Activated T-helper 17 cell treated with anti-CD3 and anti-CD28 coated beads, Interleukin-2, amount 50 U/mL, for 72 hours (primary cell): ENCODE measurements around the gene ERCC2. TPM values are rescaled to one million over a fixed set of nuclear protein-coding genes. Genes with fewer than 3 reads are reported as not detected.
A peak's percentile ranks its signal among the peaks of the same experiment; 100 is the strongest.
"Not testable (repeated sequence)": the region's sequence is repeated elsewhere in the genome, so short reads cannot be mapped to it uniquely, and the experiment has no call there.

Experiments
- ATAC-seq: fragments of 150-1000 bp; cut with Tn5 transposase; replicated peaks from 2 replicates; pipeline ENCODE4 v1.10.0; 2021; ENCODE audit warnings: mild to moderate bottlenecking, moderate library complexity
- H3K27ac Mint-ChIP-seq: one replicate; pipeline ENCODE4 v1.8.0; 2022; ENCODE audit warnings: mixed read lengths
- H3K27me3 Mint-ChIP-seq: one replicate; pipeline ENCODE4 v1.8.0; 2022; ENCODE audit warnings: mixed read lengths
- H3K36me3 Mint-ChIP-seq: one replicate; pipeline ENCODE4 v1.8.0; 2022; ENCODE audit warnings: low read depth, mild to moderate bottlenecking, mixed read lengths
- H3K4me1 Mint-ChIP-seq: one replicate; pipeline ENCODE4 v1.8.0; 2022; ENCODE audit warnings: mixed read lengths
- H3K4me3 Mint-ChIP-seq: one replicate; pipeline ENCODE4 v1.8.0; 2022; ENCODE audit warnings: mild to moderate bottlenecking, mixed read lengths
- H3K9me3 Mint-ChIP-seq: one replicate; pipeline ENCODE4 v1.8.0; 2022; ENCODE audit warnings: mixed read lengths
- total RNA-seq, 2 donors: library from RNA; stranded (reverse); gene quantifications; one replicate each; pipeline ENCODE4 v1.2.3, GENCODE V29; 2022

ERCC2 gene
- total RNA-seq, 2 donors from 2014 or later, result 15.9 to 31.6 TPM

DNA sequence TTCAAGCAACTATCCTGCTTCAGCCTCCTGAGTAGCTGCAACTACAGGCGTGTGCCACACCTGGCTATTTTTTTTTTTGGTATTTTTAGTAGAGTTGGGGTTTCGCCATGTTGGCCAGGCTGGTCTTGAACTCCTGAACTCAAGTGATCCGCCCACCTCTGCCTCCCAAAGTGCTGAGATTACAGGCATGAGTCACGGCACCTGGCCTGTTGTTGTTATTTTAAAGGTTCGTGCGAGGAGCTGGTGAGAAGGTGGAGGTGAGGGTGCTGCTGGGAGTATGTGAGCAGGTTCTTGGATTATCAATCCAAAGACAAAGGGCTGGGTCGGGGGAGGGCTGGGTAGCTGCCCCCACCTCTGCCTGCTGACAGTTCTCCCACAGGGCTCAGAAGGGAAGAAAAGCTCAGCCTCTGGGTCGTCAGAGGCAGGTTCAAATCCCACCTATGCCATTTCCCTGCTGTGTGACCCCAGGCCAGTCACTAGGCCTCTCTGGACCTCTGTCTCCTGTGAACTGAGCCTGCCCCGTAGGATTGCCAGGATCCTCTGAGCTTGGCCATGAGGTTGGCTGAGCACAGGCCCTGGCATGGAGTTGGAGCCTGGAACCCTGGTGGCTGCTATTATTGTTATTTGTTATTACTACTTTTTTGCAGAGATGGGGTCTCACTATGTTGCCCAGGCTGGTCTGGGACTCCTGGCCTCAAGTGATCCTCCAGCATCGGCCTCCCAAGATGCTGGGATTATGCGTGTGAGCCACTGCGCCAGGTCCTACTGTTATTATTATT is 49.2 kb downstream of the ERCC2 start:
- H3K4me3 Mint-ChIP-seq, result no peak overlapping the region
- ATAC-seq, result no peak
- no peaks in the 10 kb centered on the region for H3K9me3 Mint-ChIP-seq
- H3K27ac Mint-ChIP-seq, result no peak overlapping the region
- H3K36me3 Mint-ChIP-seq, result no peaks in the 10 kb centered on the region
- H3K4me1 Mint-ChIP-seq, result no peaks in the 10 kb centered on the region
- peaks cover 29% of the 10 kb centered on the region for H3K27me3 Mint-ChIP-seq

DNA sequence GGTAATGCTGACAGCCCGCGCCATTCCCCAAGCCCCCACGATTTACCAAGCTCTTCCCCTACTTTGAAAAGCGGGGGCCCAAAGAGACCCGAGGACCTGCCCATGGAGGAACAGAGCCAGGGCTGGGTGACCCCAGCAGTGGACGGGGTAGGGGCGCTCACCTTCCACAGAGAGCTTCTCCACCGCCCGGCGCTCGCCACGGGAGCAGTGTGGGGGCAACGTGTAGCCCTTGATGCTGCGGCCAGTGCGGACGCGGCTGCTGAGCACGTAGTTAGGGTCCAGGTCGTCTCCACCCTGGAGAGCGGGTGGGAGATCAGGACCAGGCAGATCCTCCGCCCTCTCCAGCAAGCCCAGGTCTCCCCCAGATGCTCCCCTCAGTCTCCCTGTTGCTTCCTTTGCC is 55.1 kb downstream of the ERCC2 start:
- Mint-ChIP-seq H3K9me3 (no peaks in the 10 kb centered on the region), H3K4me3 (no peak overlapping the region), H3K36me3 (no peaks in the 10 kb centered on the region), H3K27me3 (peaks cover 29% of the 10 kb centered on the region), H3K4me1 (no peaks in the 10 kb centered on the region), H3K27ac (no peak overlapping the region)
- no peak for ATAC-seq

DNA sequence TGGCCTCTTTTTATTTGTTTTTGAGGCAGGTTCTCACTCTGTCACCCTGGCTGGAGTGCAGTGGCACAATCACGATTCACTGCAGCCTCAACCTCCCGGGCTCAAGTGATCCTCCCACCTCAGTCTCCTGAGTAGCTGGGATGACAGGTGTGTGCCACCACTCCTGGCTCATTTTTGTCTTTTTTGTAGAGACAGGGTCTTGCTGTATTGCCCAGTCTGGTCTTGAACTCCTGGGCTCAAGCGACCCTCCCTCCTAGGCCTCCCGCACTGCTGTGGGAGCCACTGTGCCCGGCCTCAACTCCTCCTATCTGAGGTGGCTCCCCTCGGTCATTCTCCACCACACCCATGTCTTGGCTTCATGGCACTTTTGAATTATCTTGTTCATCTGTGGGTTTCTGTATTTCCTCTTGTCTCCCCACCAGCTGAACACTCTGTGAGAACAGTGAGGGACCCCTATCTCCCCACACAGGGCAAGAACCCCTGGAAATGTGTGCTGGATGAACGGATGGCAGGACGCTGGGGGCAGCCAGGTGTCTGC is 55.6 kb downstream of the ERCC2 start:
- H3K4me1 Mint-ChIP-seq, result no peaks in the 10 kb centered on the region
- ATAC-seq, result no peak

DNA sequence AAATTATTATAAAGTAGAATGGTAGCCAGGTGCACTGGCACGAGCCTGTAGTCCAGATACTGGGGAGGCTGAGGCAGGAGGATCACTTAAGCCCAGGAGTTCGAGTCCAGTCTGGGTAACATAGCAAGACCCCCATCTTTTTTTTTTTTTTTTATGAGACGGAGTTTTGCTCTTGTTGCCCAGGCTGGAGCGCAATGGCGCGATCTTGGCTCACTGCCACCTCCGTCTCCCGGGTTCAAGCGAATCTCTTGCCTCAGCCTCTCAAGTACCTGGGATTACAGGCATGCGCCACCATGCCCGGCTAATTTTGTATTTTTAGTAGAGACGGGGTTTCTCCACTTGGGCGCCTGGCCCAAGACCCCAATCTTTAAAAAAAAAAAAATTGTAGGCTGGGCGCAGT is 58.1 kb downstream of the ERCC2 start:
- peaks cover 20% of the 10 kb centered on the region for H3K27me3 Mint-ChIP-seq
- H3K4me1 Mint-ChIP-seq, H3K36me3 Mint-ChIP-seq, H3K27ac Mint-ChIP-seq, H3K4me3 Mint-ChIP-seq, H3K9me3 Mint-ChIP-seq, ATAC-seq: not testable (repeated sequence)

More for the DNA sequence above, 55.6 kb downstream of the ERCC2 start:
- H3K27ac Mint-ChIP-seq, result no peak overlapping the region
- no peak overlapping the region for H3K4me3 Mint-ChIP-seq
- H3K36me3 Mint-ChIP-seq, result no peaks in the 10 kb centered on the region
- no peaks in the 10 kb centered on the region for H3K9me3 Mint-ChIP-seq
- H3K27me3 Mint-ChIP-seq, result peaks cover 29% of the 10 kb centered on the region

DNA sequence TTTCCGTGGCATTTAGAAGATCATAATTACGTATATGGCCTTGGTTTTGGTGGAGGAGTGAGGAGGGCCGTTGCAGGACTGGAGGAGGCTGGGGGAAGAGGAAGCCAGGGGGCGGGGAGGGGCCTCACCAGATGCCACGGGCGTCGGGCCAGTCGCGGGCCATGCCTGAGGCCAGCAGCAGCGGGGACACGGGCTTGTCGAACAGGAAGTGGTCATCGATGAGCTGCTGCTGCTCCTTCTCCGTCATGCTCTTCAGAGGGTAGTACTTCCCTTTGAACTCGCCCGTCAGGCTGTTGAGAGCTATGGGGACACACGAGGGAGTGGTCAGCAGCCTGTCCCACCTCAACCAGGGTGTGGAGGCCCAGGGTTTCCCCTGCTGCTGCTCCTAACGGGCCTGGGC is 58.8 kb downstream of the ERCC2 start:
- Mint-ChIP-seq H3K27ac (no peak overlapping the region), H3K9me3 (no peaks in the 10 kb centered on the region), H3K4me3 (no peak overlapping the region), H3K36me3 (no peaks in the 10 kb centered on the region), H3K27me3 (peaks cover 15% of the 10 kb centered on the region), H3K4me1 (no peaks in the 10 kb centered on the region)
- ATAC-seq, result no peak

DNA sequence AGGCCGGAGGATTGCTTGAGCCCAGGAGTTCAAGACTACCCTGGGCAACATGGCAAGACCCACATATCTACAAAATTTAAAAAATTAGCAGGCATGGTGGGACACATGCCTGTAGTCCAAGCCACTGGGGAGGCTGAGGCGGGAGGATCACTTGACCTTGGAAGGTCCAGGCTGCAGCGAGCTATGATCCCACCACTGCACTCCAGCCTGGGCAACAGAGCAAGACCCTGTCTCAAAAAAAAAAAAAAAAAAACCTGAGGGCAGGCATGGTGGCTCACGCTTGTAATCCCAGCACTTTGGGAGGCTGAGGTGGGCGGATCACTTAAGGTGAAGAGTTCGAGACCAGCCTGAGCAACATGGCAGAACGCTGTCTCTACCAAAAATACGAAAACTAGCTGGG is 61.1 kb downstream of the ERCC2 start:
- H3K4me3 Mint-ChIP-seq, ATAC-seq, H3K36me3 Mint-ChIP-seq, H3K9me3 Mint-ChIP-seq, H3K27me3 Mint-ChIP-seq, H3K4me1 Mint-ChIP-seq, H3K27ac Mint-ChIP-seq: not testable (repeated sequence)

DNA sequence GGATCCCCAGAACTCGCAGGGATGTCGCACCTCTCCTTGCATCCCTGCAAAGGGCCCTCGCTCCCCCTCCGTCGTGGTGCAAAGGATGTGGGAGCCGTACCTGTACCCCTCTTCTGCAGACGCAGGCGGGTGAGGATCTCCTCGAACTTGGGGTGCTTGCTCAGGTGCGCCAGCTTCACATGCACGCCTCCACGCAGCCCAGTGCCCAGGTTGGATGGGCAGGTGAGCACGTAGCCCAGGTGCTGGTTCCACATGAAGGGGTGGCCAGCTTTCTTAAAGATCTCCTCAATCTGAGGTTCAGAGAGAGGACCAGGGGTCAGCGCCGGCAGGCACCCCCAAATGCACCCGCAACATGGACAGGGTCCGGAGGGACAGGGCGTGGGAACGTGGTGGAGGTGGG is 63.0 kb downstream of the ERCC2 start:
- Mint-ChIP-seq H3K9me3 (peaks cover 4% of the 10 kb centered on the region), H3K27me3 (no peaks in the 10 kb centered on the region), H3K4me3 (no peak overlapping the region), H3K36me3 (no peaks in the 10 kb centered on the region), H3K4me1 (peaks cover 4% of the 10 kb centered on the region), H3K27ac (no peak overlapping the region)
- no peak for ATAC-seq

DNA sequence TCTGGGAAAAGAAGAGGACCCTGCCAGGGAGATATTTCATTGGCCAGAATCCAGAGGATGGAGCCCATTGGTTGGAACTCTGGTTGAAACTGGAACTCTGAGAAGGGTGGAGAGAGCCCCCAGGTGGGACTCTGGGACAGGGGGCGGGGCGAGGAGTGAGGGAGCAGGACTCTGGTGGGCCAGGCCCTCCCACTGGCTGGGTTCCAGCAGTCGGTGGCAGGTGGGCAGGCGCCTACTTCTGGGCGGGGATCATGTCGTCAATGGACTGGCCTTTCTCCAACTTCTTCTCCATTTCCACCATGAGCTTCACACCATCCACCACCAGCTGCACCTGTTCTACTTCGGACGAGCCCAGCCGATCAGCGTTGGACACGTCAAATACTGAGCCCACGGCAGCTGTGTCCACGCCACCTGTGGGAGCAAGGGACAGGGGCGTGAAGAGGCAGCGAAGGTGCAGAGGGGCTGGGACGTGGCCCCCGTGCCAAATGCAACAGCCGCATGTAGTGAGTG is 63.8 kb downstream of the ERCC2 start:
- Mint-ChIP-seq H3K4me3 (no peak overlapping the region), H3K4me1 (peaks cover 4% of the 10 kb centered on the region), H3K36me3 (no peaks in the 10 kb centered on the region), H3K27me3 (no peaks in the 10 kb centered on the region), H3K27ac (no peak overlapping the region), H3K9me3 (peaks cover 4% of the 10 kb centered on the region)
- no peak for ATAC-seq

DNA sequence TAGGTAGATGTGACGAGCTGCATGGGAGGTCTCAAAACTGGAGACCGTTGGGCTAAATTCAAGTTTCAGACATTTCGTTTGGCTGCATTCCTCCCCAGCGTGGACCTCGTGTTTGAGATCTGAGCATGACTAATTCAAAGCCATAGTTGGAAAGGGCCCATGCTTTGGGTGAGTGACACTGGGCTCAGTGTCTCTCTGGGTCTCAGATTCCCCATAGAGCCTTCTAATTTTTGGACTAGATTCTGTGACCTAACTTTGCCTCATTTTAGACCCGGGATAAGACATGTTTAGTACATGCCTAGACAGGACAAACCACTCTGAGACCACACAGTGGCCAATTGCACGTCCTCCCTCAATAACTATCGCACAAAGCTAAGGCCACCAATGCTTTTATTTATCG is 64.3 kb downstream of the ERCC2 start:
- Mint-ChIP-seq H3K27me3 (no peaks in the 10 kb centered on the region), H3K4me3 (no peak overlapping the region), H3K27ac (peak overlapping the region; percentile 6), H3K4me1 (peaks cover 4% of the 10 kb centered on the region), H3K9me3 (peaks cover 4% of the 10 kb centered on the region), H3K36me3 (peaks cover under 1% of the 10 kb centered on the region)
- ATAC-seq, result no peak

DNA sequence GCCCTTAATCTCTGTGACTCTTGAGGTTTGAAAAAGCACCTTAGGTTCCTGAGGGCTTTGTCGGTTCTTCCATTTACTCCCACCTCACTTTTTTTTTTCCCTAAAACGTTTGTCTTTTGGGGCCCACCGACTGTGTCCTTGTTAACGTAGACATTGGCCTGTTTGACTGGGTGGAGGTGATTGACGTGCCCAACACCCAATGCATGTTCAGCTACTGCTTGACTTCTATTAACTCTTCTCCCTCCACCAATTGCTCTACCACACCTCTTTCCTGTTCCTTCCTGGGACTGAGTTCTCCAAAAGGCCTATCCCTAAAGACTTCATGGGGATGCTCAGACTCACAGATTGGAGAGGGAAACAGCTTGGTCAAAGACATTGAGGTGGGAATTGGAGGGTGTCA is 65.0 kb downstream of the ERCC2 start:
- no peaks in the 10 kb centered on the region for H3K27me3 Mint-ChIP-seq
- peak overlapping the region; percentile 6 for H3K27ac Mint-ChIP-seq
- ATAC-seq, result no peak

DNA sequence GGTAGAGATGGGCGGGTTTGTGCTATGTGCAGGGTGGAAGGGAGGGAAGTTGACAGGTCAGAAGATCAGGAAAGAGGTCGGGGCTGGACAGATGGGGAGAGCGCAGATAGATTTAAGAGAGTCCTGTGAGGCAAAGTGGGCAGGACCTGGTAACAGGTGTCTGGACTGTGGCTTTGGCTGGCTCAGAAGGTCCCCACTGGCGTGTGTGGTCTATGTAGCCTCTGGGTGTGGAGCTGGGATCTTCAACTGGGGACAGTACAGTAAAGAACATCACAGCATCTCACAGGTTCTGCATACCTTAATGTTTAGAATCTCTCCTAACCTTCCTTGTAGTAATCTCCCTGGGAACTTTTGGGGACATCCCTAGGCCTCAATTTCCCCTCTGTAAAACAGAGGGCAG is 65.4 kb downstream of the ERCC2 start:
- Mint-ChIP-seq H3K36me3 (peaks cover 9% of the 10 kb centered on the region), H3K9me3 (peaks cover 4% of the 10 kb centered on the region), H3K4me1 (peaks cover 4% of the 10 kb centered on the region), H3K27me3 (no peaks in the 10 kb centered on the region), H3K4me3 (no peak overlapping the region), H3K27ac (no peak overlapping the region)
- ATAC-seq, result no peak

More for the DNA sequence above, 65.0 kb downstream of the ERCC2 start:
- H3K4me1 Mint-ChIP-seq, result peaks cover 4% of the 10 kb centered on the region
- peaks cover 6% of the 10 kb centered on the region for H3K36me3 Mint-ChIP-seq
- no peak overlapping the region for H3K4me3 Mint-ChIP-seq
- H3K9me3 Mint-ChIP-seq, result peaks cover 4% of the 10 kb centered on the region

DNA sequence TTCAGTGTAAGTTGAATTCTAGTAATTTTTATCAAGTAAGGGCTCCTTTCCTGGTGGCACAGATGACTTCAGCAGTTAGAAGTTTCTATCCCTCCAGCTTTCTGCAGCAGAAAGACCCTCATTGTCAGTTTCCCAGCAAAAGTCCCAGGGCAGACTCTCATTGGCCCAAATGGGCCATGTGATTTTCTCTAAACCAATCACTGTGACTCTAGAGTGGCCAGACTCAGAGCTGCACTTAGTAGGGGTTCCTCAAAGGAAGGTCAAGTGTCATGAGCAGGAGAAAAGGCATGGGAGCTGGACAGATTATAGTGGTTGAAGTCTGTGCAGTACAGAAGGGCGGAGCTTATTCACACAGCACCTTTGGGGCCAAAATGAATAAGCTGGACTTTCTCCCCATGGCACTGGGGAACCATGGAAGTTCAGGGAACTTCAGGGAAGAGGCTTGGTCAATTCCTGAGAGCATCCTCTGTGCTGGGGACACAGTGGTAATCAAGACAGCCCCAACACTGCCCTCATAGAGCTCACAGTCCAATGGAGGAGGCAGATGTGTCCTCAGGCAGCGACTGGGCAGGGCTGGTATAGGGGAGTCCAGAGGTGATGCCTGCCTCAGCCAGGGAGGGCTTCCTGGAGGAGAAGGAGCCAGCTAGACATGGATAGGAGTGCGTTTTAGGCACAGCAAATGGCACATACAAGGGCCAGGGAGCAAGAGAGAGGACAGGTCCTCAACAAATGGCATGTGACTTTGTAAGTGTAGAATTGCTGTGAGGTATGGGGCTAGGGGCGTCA is 66.0 kb downstream of the ERCC2 start:
- no peak for ATAC-seq
- Mint-ChIP-seq H3K27ac (no peak overlapping the region), H3K27me3 (no peaks in the 10 kb centered on the region)

DNA sequence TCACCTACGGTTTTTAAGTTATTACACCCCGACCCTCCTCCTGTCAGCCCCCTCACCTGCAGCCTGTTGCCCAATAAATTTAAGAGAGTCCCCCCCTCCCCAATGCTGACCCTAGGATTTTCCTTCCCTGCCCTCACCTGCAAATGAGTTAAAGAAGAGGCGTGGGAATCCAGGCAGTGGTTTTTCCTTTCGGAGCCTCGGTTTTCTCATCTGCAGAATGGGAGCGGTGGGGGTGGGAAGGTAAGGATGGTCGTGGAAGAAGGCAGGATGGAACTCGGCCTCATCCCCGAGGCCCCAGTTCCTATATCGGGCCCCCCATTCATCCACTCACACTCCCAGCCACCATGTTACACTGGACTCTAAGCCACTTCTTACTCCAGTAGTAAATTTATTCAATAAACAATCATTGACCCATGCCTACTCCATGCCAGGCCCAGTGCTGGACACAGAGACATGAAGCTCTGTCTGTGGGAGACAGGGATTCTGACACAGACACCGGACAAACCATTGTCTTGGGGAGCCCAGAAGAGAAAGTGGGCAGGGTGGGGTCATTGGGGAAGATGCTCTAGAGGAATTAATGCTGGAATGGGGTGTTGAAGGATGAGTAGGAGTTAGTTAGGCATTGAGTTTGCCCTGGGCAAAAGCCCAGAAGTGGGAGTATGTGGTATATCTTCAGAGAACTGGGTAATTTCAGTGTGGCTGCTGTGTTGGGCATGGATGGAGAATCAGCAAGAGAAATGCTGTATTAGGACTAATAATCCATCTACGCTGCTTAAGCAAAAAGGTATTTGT is 66.9 kb downstream of the ERCC2 start:
- H3K27me3 Mint-ChIP-seq, result no peaks in the 10 kb centered on the region
- H3K9me3 Mint-ChIP-seq, result peaks cover 4% of the 10 kb centered on the region
- H3K27ac Mint-ChIP-seq, result no peak overlapping the region
- ATAC-seq, result no peak
- no peak overlapping the region for H3K4me3 Mint-ChIP-seq
- H3K4me1 Mint-ChIP-seq, result peaks cover 4% of the 10 kb centered on the region
- H3K36me3 Mint-ChIP-seq, result peaks cover 24% of the 10 kb centered on the region

More for the DNA sequence above, 66.0 kb downstream of the ERCC2 start:
- Mint-ChIP-seq H3K4me3 (no peak overlapping the region), H3K9me3 (peaks cover 4% of the 10 kb centered on the region), H3K4me1 (peaks cover 4% of the 10 kb centered on the region), H3K36me3 (peaks cover 16% of the 10 kb centered on the region)

DNA sequence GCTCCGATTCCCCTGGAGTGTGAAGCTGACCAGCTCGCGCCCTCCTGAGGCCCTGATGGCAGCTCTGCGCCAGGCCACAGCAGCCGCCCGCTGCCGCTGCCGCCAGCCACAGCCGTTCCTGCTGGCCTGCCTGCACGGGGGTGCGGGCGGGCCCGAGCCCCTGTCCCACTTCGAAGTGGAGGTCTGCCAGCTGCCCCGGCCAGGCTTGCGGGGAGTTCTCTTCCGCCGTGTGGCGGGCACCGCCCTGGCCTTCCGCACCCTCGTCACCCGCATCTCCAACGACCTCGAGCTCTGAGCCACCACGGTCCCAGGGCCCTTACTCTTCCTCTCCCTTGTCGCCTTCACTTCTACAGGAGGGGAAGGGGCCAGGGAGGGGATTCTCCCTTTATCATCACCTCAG is 68.0 kb downstream of the ERCC2 start:
- no peaks in the 10 kb centered on the region for H3K27me3 Mint-ChIP-seq
- ATAC-seq, result no peak
- H3K27ac Mint-ChIP-seq, result no peak overlapping the region
- H3K36me3 Mint-ChIP-seq, result peaks cover 28% of the 10 kb centered on the region
- H3K4me3 Mint-ChIP-seq, result no peak overlapping the region
- peaks cover 4% of the 10 kb centered on the region for H3K4me1 Mint-ChIP-seq
- peaks cover 4% of the 10 kb centered on the region for H3K9me3 Mint-ChIP-seq
